Mesendoderm (in vitro differentiated cells): ENCODE data around the gene CD33.
"Not testable (repeated sequence)": the region's sequence is repeated elsewhere in the genome, so short reads cannot be mapped to it uniquely, and the experiment has no call there.

Experiments
- DNase-seq: peaks from one replicate; pipeline ENCODE4 v3.0.0; 2013
- H2AK5ac ChIP-seq: 2 replicates; pipeline ENCODE4 v1.6.1; 2013; ENCODE audit warnings: low read length, inconsistent platforms
- H2BK120ac ChIP-seq: 2 replicates; pipeline ENCODE4 v1.6.1; 2013; ENCODE audit warnings: low read depth, mild to moderate bottlenecking, low read length, moderate library complexity, mixed read lengths
- H2BK15ac ChIP-seq: replicated peaks from 2 replicates; pipeline ENCODE4 v1.6.1; 2013; ENCODE audit warnings: low read depth, mild to moderate bottlenecking, moderate library complexity
- H2BK5ac ChIP-seq: 2 replicates; pipeline ENCODE4 v1.6.1; 2013; ENCODE audit warnings: low read length, inconsistent platforms
- H3K18ac ChIP-seq: 2 replicates; pipeline ENCODE4 v1.6.1; 2013; ENCODE audit warnings: mild to moderate bottlenecking, low read length, mixed read lengths
- H3K23ac ChIP-seq: one replicate; pipeline ENCODE4 v1.6.1; 2013; ENCODE audit warnings: low read length
- H3K27ac ChIP-seq: 2 replicates; pipeline ENCODE4 v1.5.1; 2013; ENCODE audit warnings: low read depth, mild to moderate bottlenecking, inconsistent platforms, low read length, moderate library complexity
- H3K27me3 ChIP-seq: 2 replicates; pipeline ENCODE4 v1.6.1; 2013; ENCODE audit warnings: low read length, control low read depth, mild to moderate bottlenecking, inconsistent platforms; ENCODE audit not compliant: insufficient read depth, poor library complexity
- H3K36me3 ChIP-seq: 2 replicates; pipeline ENCODE4 v1.6.1; 2013; ENCODE audit warnings: low read length, inconsistent platforms; ENCODE audit not compliant: control insufficient read depth, insufficient read depth
- H3K4ac ChIP-seq: one replicate; pipeline ENCODE4 v1.6.1; 2013; ENCODE audit warnings: low read depth, mild to moderate bottlenecking, low read length, moderate library complexity
- H3K4me1 ChIP-seq: 2 replicates; pipeline ENCODE4 v1.6.1; 2013; ENCODE audit warnings: low read depth, low read length, inconsistent platforms; ENCODE audit not compliant: control insufficient read depth
- H3K4me2 ChIP-seq: 2 replicates; pipeline ENCODE4 v1.6.1; 2013; ENCODE audit warnings: low read length
- H3K4me3 ChIP-seq: 2 replicates; pipeline ENCODE4 v1.5.1; 2013; ENCODE audit warnings: mild to moderate bottlenecking, low read length
- H3K56ac ChIP-seq: one replicate; pipeline ENCODE4 v1.6.1; 2013; ENCODE audit warnings: low read length
- H3K79me1 ChIP-seq: 2 replicates; pipeline ENCODE4 v1.6.1; 2013; ENCODE audit warnings: low read length, inconsistent platforms
- H3K79me2 ChIP-seq: 2 replicates; pipeline ENCODE4 v1.6.1; 2013; ENCODE audit warnings: mild to moderate bottlenecking, low read length; ENCODE audit not compliant: control insufficient read depth, insufficient read depth
- H3K9ac ChIP-seq: 2 replicates; pipeline ENCODE4 v1.6.1; 2013; ENCODE audit warnings: low read length, inconsistent platforms
- H4K5ac ChIP-seq: one replicate; pipeline ENCODE4 v1.6.1; 2013; ENCODE audit warnings: low read length
- H4K8ac ChIP-seq: one replicate; pipeline ENCODE4 v1.6.1; 2013; ENCODE audit warnings: low read depth, mild to moderate bottlenecking, control low read depth, low read length, moderate library complexity
- WGBS: extraction: QIAGEN DNeasy Blood & Tissue Kit; methylation state at CpG from one replicate; pipeline ENCODE4 v1.1.7; 2013; ENCODE audit warnings: low lambda C conversion rate, missing lambda C conversion rate; ENCODE audit not compliant: insufficient coverage; ENCODE audit errors: extremely low coverage; 5-methylcytosine and 5-hydroxymethylcytosine counted together

CD33 gene

DNA sequence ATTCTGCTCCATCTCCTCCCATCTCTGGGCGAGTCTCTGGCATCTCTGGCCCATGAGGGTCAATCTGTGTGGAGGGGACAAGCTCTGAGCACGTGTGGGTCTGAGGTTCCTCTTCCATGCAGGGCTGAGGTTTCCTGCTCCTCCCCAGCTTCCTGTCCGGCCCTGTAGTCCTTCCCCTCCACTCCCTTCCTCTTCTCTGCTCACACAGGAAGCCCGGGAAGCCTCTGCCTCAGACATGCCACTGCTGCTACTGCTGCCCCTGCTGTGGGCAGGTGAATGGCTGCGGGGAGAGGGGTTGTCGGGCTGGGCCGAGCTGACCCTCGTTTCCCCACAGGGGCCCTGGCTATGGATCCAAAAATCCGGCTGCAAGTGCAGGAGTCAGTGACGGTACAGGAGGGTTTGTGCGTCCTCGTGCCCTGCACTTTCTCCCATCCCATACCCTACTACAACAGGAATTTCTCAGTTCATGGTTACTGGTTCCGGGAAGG is 14.0 kb upstream of the CD33 start:
- DNase-seq: not testable (repeated sequence)

GRCh38 chr19:51211833-51212232 is 13.0 kb upstream of the CD33 start:
- H3K4ac ChIP-seq: no peak overlapping the region
- H3K79me2 ChIP-seq: no peaks in the 10 kb centered on the region
- no peaks in the 10 kb centered on the region for H3K4me1 ChIP-seq
- H2BK15ac ChIP-seq: no peak overlapping the region
- no peak overlapping the region for H2BK5ac ChIP-seq
- H2BK120ac ChIP-seq: no peak overlapping the region
- no peaks in the 10 kb centered on the region for H3K36me3 ChIP-seq
- no CpG with 5 or more reads among the region's 9 CpGs for WGBS
- H3K27me3 ChIP-seq: no peaks in the 10 kb centered on the region
- no peak overlapping the region for H3K27ac ChIP-seq
- no peak overlapping the region for H4K8ac ChIP-seq
- no peak overlapping the region for H3K56ac ChIP-seq
- no peaks in the 10 kb centered on the region for H3K79me1 ChIP-seq
- H3K4me3 ChIP-seq: no peak overlapping the region
- H3K23ac ChIP-seq: no peak overlapping the region
- no peak overlapping the region for H3K9ac ChIP-seq
- no peak overlapping the region for H2AK5ac ChIP-seq
- H4K5ac ChIP-seq: no peak overlapping the region
- no peak for DNase-seq
- H3K18ac ChIP-seq: no peak overlapping the region
- H3K4me2 ChIP-seq: no peak overlapping the region

More for the DNA sequence above, 14.0 kb upstream of the CD33 start:
- H3K27me3 ChIP-seq, H4K8ac ChIP-seq, H3K56ac ChIP-seq, H3K9ac ChIP-seq, H2BK5ac ChIP-seq, H3K27ac ChIP-seq, H2BK15ac ChIP-seq, H3K4ac ChIP-seq, H4K5ac ChIP-seq, H2BK120ac ChIP-seq, H3K4me1 ChIP-seq, H2AK5ac ChIP-seq, H3K4me2 ChIP-seq, H3K79me1 ChIP-seq, H3K4me3 ChIP-seq, H3K23ac ChIP-seq, H3K18ac ChIP-seq, H3K36me3 ChIP-seq, H3K79me2 ChIP-seq: not testable (repeated sequence)
- WGBS: no CpG with 5 or more reads among the region's 13 CpGs

DNA sequence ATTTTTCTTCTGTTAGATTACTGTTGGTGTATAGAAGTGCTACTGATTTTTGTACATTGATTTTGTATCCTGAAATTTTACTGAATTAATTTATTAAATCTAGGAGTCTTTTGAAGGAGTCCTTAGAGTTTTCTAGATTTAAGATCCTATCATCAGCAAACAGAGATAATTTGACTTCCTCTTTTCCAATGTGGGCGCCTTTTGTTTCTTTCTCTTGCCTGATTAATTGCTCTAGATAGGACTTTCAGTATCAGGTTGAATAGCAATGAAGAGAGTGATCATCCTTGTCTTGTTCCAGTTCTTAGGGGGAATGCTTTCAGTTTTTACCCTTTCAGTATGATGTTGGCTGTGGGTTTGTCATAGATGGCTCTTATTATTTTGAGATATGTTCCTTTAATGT is 5.6 kb upstream of the CD33 start:
- Histone ChIP-seq H3K4me1 (no peaks in the 10 kb centered on the region), H4K8ac (no peak overlapping the region), H3K36me3 (no peaks in the 10 kb centered on the region), H3K4me3 (no peak overlapping the region), H3K27ac (no peak overlapping the region), H3K56ac (no peak overlapping the region), H3K4me2 (no peak overlapping the region), H2BK5ac (no peak overlapping the region), H2BK15ac (no peak overlapping the region), H3K4ac (no peak overlapping the region), H3K9ac (no peak overlapping the region), H2AK5ac (no peak overlapping the region), H3K79me1 (no peaks in the 10 kb centered on the region), H3K27me3 (no peaks in the 10 kb centered on the region), H3K23ac (no peak overlapping the region), H3K18ac (no peak overlapping the region), H2BK120ac (no peak overlapping the region), H4K5ac (no peak overlapping the region), H3K79me2 (no peaks in the 10 kb centered on the region)
- DNase-seq: no peak
- no CpG with 5 or more reads among the region's 1 CpG for WGBS

- Histone ChIP-seq H3K79me2 (no peaks in the 10 kb centered on the region), H3K23ac (no peak overlapping the region), H2BK5ac (no peak overlapping the region), H3K4me1 (no peaks in the 10 kb centered on the region), H3K4ac (no peak overlapping the region), H2BK15ac (no peak overlapping the region), H3K27ac (no peak overlapping the region), H3K79me1 (no peaks in the 10 kb centered on the region), H4K8ac (no peak overlapping the region), H3K4me2 (no peak overlapping the region), H3K9ac (no peak overlapping the region), H3K36me3 (no peaks in the 10 kb centered on the region), H4K5ac (no peak overlapping the region), H3K27me3 (no peaks in the 10 kb centered on the region), H2AK5ac (no peak overlapping the region), H3K56ac (no peak overlapping the region), H3K4me3 (no peak overlapping the region), H2BK120ac (no peak overlapping the region), H3K18ac (no peak overlapping the region)
- no peak for DNase-seq
- no CpG with 5 or more reads among the region's 1 CpG for WGBS
These were observed 4.9 kb upstream of the CD33 start for GRCh38 chr19:51219971-51220370.

DNA sequence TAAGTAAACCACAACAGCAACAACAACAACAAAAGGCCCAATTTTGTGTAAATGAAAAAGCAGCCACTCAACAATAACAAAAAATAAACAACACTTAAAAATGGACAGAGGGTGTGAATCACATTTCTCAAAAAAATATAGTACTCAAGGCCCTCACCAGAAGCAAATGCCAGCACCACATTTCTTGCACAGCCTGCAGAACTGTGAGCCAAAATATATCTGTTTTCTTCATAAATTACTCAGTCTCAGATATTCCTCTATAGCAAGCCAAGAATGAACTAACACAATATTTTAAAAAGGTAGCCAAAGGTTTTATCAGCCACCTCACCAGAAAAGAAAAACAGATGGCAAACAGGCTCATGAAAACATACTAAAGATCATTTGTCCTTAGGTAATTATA is 3.9 kb upstream of the CD33 start:
- Histone ChIP-seq H3K9ac (no peak overlapping the region), H3K56ac (no peak overlapping the region), H2BK120ac (no peak overlapping the region), H3K79me1 (no peaks in the 10 kb centered on the region), H3K18ac (no peak overlapping the region), H3K23ac (no peak overlapping the region), H4K5ac (no peak overlapping the region), H3K4me2 (no peak overlapping the region), H3K79me2 (no peaks in the 10 kb centered on the region), H3K4ac (no peak overlapping the region), H2BK15ac (no peak overlapping the region), H3K4me3 (no peak overlapping the region), H3K27me3 (no peaks in the 10 kb centered on the region), H2BK5ac (no peak overlapping the region), H2AK5ac (no peak overlapping the region), H3K4me1 (no peaks in the 10 kb centered on the region), H3K27ac (no peak overlapping the region), H4K8ac (no peak overlapping the region), H3K36me3 (no peaks in the 10 kb centered on the region)
- no peak for DNase-seq

GRCh38 chr19:51224163-51224641 is 678 bp upstream of the CD33 start:
- WGBS: no CpG with 5 or more reads among the region's 3 CpGs
- Histone ChIP-seq H4K8ac (no peak overlapping the region), H3K23ac (no peak overlapping the region), H3K9ac (no peak overlapping the region), H3K27me3 (no peaks in the 10 kb centered on the region), H3K18ac (no peak overlapping the region), H3K4ac (no peak overlapping the region), H3K79me2 (no peaks in the 10 kb centered on the region), H3K56ac (no peak overlapping the region), H3K4me2 (no peak overlapping the region), H2BK5ac (no peak overlapping the region), H2BK15ac (no peak overlapping the region), H3K27ac (no peak overlapping the region), H3K4me1 (no peaks in the 10 kb centered on the region), H4K5ac (no peak overlapping the region), H3K79me1 (no peaks in the 10 kb centered on the region), H3K4me3 (no peak overlapping the region), H2AK5ac (no peak overlapping the region), H3K36me3 (no peaks in the 10 kb centered on the region), H2BK120ac (no peak overlapping the region)
- peak; percentile 3 for DNase-seq
